Keratinocyte (primary cell): ENCODE measurements around the gene ASTN2. TPM values are rescaled to one million over a fixed set of nuclear protein-coding genes. Genes with fewer than 3 reads are reported as not detected.

Source experiments
- DNase-seq: peaks from one replicate; pipeline ENCODE4 v3.0.0-alpha.2; 2011; ENCODE audit warnings: low read depth, missing footprints, low spot score
- FAIRE-seq: peaks from 2 replicates; lab custom pipeline; 2011; peaks lifted over from hg19 to GRCh38; lab: Jason Lieb, UNC
- H2AFZ ChIP-seq: 2 replicates; pipeline ENCODE4 v1.6.0; 2012; ENCODE audit warnings: low read length, control low read depth, inconsistent platforms; ENCODE audit not compliant: control insufficient read depth
- H3K27ac ChIP-seq: 2 replicates; pipeline ENCODE4 v1.5.1; 2011; ENCODE audit warnings: low read length; ENCODE audit not compliant: control insufficient read depth, insufficient read depth
- H3K27me3 ChIP-seq: 3 replicates; pipeline ENCODE4 v1.6.0; 2011; ENCODE audit warnings: low read length; ENCODE audit not compliant: control insufficient read depth, insufficient read depth; ENCODE audit errors: extremely low read depth
- H3K36me3 ChIP-seq, 2 experiments: 2 replicates in 1 of 2; 3 replicates in 1 of 2; pipeline ENCODE4 v1.5.1; 2011; ENCODE audit warnings: low read length in 2 of 2, mild to moderate bottlenecking in 1 of 2; ENCODE audit not compliant: control insufficient read depth in 2 of 2, insufficient read depth in 2 of 2; ENCODE audit errors: extremely low read depth in 1 of 2
- H3K4me1 ChIP-seq: 3 replicates; pipeline ENCODE4 v1.5.1; 2011; ENCODE audit warnings: low read length; ENCODE audit not compliant: control insufficient read depth, insufficient read depth; ENCODE audit errors: extremely low read depth
- H3K4me2 ChIP-seq: 3 replicates; pipeline ENCODE4 v1.6.0; 2011; ENCODE audit warnings: low read depth, low read length; ENCODE audit not compliant: control insufficient read depth, insufficient read depth; ENCODE audit errors: extremely low read depth
- H3K4me3 ChIP-seq, 3 experiments: fragments of 200-600 bp in 1 of 3; sonication (generic) in 1 of 3; 2 replicates in 2 of 3; 3 replicates in 1 of 3; pipeline ENCODE4 v1.5.1; 2011 to 2016; ENCODE audit warnings: low read length in 3 of 3, mild to moderate bottlenecking in 3 of 3, control low read depth in 2 of 3, inconsistent platforms in 1 of 3, low read depth in 1 of 3, mixed read lengths in 1 of 3, mixed run types in 1 of 3, moderate library complexity in 1 of 3; ENCODE audit not compliant: control insufficient read depth in 2 of 3, insufficient read depth in 2 of 3; ENCODE audit errors: extremely low read depth in 1 of 3
- H3K79me2 ChIP-seq: 2 replicates; pipeline ENCODE4 v1.6.0; 2012; ENCODE audit warnings: low read length; ENCODE audit not compliant: control insufficient read depth, insufficient read depth
- H3K9ac ChIP-seq: 3 replicates; pipeline ENCODE4 v1.6.0; 2011; ENCODE audit warnings: low read length; ENCODE audit not compliant: control insufficient read depth, insufficient read depth; ENCODE audit errors: extremely low read depth
- H3K9me1 ChIP-seq: 3 replicates; pipeline ENCODE4 v1.6.0; 2011; ENCODE audit warnings: low read length; ENCODE audit not compliant: control insufficient read depth, insufficient read depth; ENCODE audit errors: extremely low read depth
- H3K9me3 ChIP-seq: 2 replicates; pipeline ENCODE4 v1.5.1; 2012; ENCODE audit warnings: low read depth, low read length; ENCODE audit not compliant: control insufficient read depth
- H4K20me1 ChIP-seq: 3 replicates; pipeline ENCODE4 v1.6.0; 2011; ENCODE audit warnings: low read length; ENCODE audit not compliant: control insufficient read depth, insufficient read depth; ENCODE audit errors: extremely low read depth
- CTCF ChIP-seq, 3 experiments: IDR thresholded peaks in 1 of 3; conservative IDR thresholded peaks in 1 of 3; optimal IDR thresholded peaks in 1 of 3; 2 replicates in 2 of 3; 3 replicates in 1 of 3; pipeline versions ENCODE3 to v1.5.1; 2011; ENCODE audit warnings: low read length in 3 of 3, mild to moderate bottlenecking in 3 of 3, moderate library complexity in 2 of 3, control low read depth in 1 of 3, inconsistent platforms in 1 of 3; ENCODE audit not compliant: insufficient read depth in 2 of 3; ENCODE audit errors: extremely low read depth in 1 of 3
- EZH2 ChIP-seq: IDR thresholded peaks from one replicate; pipeline ENCODE4 v1.6.1; 2012; ENCODE audit warnings: inconsistent platforms, mild to moderate bottlenecking, low read length, moderate library complexity
- dilution Hi-C: fragments of 300-500 bp; cut with MboI; formaldehyde crosslinking; loops from one replicate; pipeline ENCODE4 v1.7.0; 2020; ENCODE audit warnings: low sequenced_read_pairs; ENCODE audit not compliant: extremely low pct_ligation_motif_present
- polyA plus RNA-seq, 5 experiments: library from polyadenylated mRNA; depleted of rRNA in 3 of 5; stranded (reverse) in 3 of 5; stranded (forward) in 1 of 5; unstranded in 1 of 5; fragments of >200 nt; gene quantifications; 1 replicate in 1 of 5; 2 replicates in 3 of 5; 3 replicates in 1 of 5; pipeline versions ENCODE4 v1.2.1 to v1.2.3, GENCODE V29; 2011 to 2012; ENCODE audit warnings: missing spikeins in 2 of 5, low read depth in 1 of 5, low replicate concordance in 1 of 5

ASTN2 gene
- polyA plus RNA-seq, 1 donor (not counting 4 experiments of a cell fraction or from before 2014, with no cell fraction given), result 0.31 TPM

- H3K27ac ChIP-seq, result no peak overlapping the region
- dilution Hi-C loops, result no loop called here
Observed at GRCh38 chr9:116798521-116798920, 616.3 kb downstream of the ASTN2 start.

GRCh38 chr9:116797276-116797675 lies 617.6 kb downstream of the ASTN2 start:
- Histone ChIP-seq H3K4me3 (no peak overlapping the region), H3K27me3 (no peaks in the 10 kb centered on the region), H3K9me1 (no peaks in the 10 kb centered on the region), H4K20me1 (no peaks in the 10 kb centered on the region), H3K9me3 (no peaks in the 10 kb centered on the region), H3K4me2 (no peak overlapping the region), H3K36me3 (no peaks in the 10 kb centered on the region), H3K4me1 (no peaks in the 10 kb centered on the region), H3K27ac (no peak overlapping the region), H2AFZ (no peak overlapping the region), H3K9ac (no peak overlapping the region), H3K79me2 (no peaks in the 10 kb centered on the region)
- dilution Hi-C loops, result no loop called here
- DNase-seq (no peak), FAIRE-seq (no peak)
- TF ChIP-seq EZH2 (no peak), CTCF (optimal IDR thresholded peaks at IDR 0.05 in 1 of 3, IDR thresholded peaks at IDR 0.05 in 1 of 3, conservative IDR thresholded peaks at IDR 0.05 in 1 of 3; ENCODE audit: extremely low read depth in 1 of 3, insufficient read depth in 2 of 3, low read length in 3 of 3) (no peak)

More at GRCh38 chr9:116798521-116798920, 616.3 kb downstream of the ASTN2 start:
- no peak for FAIRE-seq
- Histone ChIP-seq H3K9me3 (no peaks in the 10 kb centered on the region), H3K4me3 (no peak overlapping the region), H3K4me2 (no peak overlapping the region), H3K27me3 (no peaks in the 10 kb centered on the region), H2AFZ (no peak overlapping the region), H4K20me1 (no peaks in the 10 kb centered on the region), H3K36me3 (no peaks in the 10 kb centered on the region), H3K4me1 (no peaks in the 10 kb centered on the region), H3K9ac (no peak overlapping the region), H3K9me1 (no peaks in the 10 kb centered on the region), H3K79me2 (no peaks in the 10 kb centered on the region)
- DNase-seq, result no peak
- no peak for TF ChIP-seq EZH2
- TF ChIP-seq CTCF (optimal IDR thresholded peaks at IDR 0.05 in 1 of 3, IDR thresholded peaks at IDR 0.05 in 1 of 3, conservative IDR thresholded peaks at IDR 0.05 in 1 of 3; ENCODE audit: extremely low read depth in 1 of 3, insufficient read depth in 2 of 3, low read length in 3 of 3), result no peak
